ENCODE measurements around the gene PRDM4.
"Not testable (repeated sequence)": the region's sequence is repeated elsewhere in the genome, so short reads cannot be mapped to it uniquely, and the experiment has no call there.

PRDM4 gene

GRCh38 chr12:107774349-107775029 lies 13.6 kb upstream of the PRDM4 start, which contains the start of gene ASCL4:
TSS of gene ASCL4 (plus strand) at chr12:107774704. CDS start at chr12:107775219, 515 bp downstream.
- DNase-seq (ENCODE audit: low read depth), result no peak

- no peak for DNase-seq (ENCODE audit: low read depth)
Measured at GRCh38 chr12:107767466-107767865, 6.5 kb upstream of the PRDM4 start.

GRCh38 chr12:107765316-107765715 lies 4.4 kb upstream of the PRDM4 start:
- no peak for DNase-seq (ENCODE audit: low read depth)

DNA sequence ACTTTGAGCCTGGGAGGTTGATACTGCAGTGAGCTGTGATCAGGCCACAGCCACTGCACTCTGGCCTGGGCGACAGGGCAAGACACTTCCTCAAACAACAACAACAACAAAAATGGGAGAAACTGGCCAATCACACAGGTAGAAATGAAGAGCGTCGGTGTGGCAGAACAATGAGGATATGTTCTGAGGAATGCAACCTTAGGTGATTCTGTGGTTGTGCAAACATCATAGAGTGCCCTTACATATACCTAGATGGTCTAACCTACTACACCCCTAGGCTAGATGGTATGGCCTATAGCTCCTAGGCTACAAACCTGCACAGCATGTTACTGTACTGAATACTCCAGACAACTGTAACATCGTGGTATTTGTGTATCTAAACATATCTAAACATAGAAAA lies 3.7 kb upstream of the PRDM4 start:
- no peak for DNase-seq (ENCODE audit: low read depth)

GRCh38 chr12:107762874-107763273 lies 1.9 kb upstream of the PRDM4 start:
- no peak for DNase-seq (ENCODE audit: low read depth)

DNA sequence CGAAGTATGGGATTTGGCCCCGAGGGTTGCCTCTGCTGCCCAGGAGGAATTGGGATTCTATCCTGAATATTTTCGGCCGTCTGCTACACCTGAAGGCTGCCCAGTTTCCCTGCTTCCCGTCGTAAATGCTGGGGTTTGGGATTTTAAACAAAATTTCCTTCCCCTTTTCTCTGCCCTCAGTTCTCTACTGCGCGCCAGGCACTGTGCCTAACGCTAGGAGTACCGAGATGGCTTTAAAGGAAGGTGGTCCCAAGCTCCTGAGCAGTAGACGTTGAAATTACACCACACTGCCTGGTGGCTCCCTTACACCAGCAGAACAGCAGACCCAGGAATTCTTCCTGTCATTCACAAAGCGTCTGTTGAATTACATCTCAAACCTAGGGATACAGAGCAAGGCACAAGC lies 566 bp upstream of the PRDM4 start:
- no peak for DNase-seq (ENCODE audit: low read depth)

- DNase-seq (ENCODE audit: low read depth), result peak; percentile 6
Measured at GRCh38 chr12:107760207-107760808, 629 bp downstream of the PRDM4 start.

- DNase-seq (ENCODE audit: low read depth), result no peak
Measured at GRCh38 chr12:107759410-107759809, 1.5 kb downstream of the PRDM4 start.

DNA sequence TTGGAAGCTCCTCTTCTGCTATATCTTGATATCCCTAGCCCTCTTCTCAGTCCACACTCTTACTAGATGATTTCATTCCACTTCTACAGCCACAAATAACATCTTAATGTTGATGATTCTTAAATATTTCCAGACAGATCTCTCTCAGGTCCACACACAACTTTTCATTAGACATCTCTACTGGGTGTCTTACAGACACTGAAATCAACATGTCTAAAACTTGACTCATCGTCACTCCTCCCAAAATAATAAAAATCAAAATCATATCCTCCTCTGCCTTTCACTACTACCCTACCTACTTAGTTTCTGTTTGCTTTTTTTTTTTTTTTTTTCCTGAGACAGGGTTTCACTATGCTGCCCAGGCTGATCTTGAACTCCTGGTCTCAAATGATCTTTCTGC lies 11.9 kb downstream of the PRDM4 start:
- DNase-seq (ENCODE audit: low read depth), result no peak

DNA sequence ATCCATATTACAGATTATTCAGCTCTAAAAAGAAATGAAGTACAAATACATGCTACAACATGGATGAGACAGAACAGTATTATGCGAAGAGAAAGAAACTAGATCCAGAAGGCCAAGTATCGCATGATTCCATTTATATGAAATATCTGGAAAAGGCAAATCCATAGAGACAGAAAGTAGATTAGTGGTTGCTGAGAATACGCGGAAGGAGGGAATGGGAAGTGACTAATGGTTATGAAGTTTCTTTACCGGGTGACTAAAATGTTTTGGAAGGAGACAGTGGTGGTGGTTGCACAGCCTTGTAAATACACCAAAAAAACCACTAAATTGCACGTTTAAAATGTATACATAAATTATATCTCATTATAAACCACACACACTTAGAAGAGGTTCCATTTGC lies 12.5 kb downstream of the PRDM4 start:
- DNase-seq (ENCODE audit: low read depth), result no peak

DNA sequence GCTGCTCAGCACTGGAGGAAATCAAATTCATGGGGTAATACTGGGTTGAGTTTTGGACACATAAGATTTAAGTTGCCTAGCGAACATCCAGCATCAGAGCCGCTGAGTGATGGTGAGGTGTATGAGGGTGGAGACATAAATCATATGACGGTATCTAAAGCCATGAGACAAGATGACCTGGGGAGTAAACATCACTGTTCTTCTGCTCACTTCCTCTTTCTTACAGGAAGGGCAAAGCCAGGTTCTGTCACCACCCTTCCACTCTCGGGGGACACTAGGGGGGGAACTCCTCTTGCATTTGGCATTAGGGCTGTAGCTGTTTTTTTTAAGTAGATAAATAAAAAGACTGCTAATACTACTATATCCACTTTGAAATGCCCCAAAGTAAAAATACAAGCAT lies 24.0 kb downstream of the PRDM4 start:
- DNase-seq (ENCODE audit: low read depth), result no peak

GRCh38 chr12:107735763-107736162 lies 25.2 kb downstream of the PRDM4 start:
- no peak for DNase-seq (ENCODE audit: low read depth)

- DNase-seq (ENCODE audit: low read depth), result no peak
Measured at GRCh38 chr12:107734139-107734538, 26.8 kb downstream of the PRDM4 start.

GRCh38 chr12:107732365-107732764 lies 28.6 kb downstream of the PRDM4 start:
- no peak for DNase-seq (ENCODE audit: low read depth)

DNA sequence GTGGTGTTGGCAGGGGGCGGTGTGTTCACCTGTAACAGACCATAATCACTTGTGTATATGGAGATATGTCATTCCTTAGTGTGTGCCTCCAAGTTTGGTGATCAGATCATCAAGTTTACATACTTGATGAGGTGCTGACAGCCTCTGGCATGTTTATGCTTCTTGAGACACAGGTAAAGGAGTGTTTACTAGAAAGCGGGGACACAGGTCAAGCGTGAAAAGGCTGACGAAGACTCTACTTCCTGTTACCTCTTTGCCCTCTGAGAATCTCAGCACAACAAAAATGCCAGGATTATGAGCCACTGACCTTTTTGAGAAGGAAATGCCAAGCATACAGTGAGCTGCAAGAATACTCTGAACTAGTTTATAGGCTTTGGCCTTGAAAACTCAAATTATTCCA lies 29.6 kb downstream of the PRDM4 start:
- DNase-seq (ENCODE audit: low read depth), result no peak

GRCh38 chr12:107730618-107731341 lies 30.2 kb downstream of the PRDM4 start:
- DNase-seq (ENCODE audit: low read depth), result no peak

DNA sequence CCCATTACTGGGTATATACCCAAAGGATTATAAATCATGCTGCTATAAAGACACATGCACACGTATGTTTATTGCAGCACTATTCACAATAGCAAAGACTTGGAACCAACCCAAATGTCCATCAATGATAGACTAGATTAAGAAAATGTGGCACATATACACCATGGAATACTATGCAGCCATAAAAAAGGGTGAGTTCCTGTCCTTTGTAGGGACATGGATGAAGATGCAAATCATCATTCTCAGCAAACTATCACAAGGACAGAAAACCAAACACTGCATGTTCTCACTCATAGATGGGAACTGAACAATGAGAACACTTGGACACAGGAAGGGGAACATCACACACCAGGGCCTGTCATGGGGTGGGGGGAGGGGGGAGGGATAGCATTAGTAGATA lies 33.2 kb downstream of the PRDM4 start:
- not testable (repeated sequence) for DNase-seq (ENCODE audit: low read depth)

DNA sequence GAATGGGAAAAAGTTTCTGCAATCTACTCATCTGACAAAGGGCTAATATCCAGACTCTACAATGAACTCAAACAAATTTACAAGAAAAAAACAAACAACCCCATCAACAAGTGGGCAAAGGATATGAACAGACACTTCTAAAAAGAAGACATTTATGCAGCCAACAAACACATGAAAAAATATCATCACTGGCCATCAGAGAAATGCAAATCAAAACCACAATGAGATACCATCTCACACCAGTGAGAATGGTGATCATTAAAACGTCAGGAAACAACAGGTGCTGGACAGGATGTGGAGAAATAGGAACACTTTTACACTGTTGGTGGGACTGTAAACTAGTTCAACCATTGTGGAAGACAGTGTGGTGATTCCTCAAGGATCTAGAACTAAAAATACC lies 33.6 kb downstream of the PRDM4 start:
- not testable (repeated sequence) for DNase-seq (ENCODE audit: low read depth)

DNA sequence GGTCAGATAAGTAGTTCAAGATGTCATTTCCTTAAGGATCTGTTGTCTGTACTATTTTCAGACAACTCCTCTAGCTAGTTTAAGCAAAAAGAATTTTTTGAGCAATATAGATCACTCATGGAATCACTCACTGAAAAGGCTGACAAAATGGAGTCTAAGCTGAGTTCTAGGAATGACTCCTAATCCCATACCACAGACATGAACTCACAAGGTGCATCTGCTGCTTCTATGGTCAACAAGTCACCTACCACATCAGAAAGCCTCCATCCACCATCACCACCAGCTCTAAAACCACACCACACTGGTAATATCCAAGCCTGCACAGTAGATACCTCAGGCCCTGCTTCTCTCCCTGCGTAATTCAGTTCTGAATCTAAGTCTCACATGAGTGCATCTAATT lies 42.3 kb downstream of the PRDM4 start:
- no peak for DNase-seq (ENCODE audit: low read depth)

DNA sequence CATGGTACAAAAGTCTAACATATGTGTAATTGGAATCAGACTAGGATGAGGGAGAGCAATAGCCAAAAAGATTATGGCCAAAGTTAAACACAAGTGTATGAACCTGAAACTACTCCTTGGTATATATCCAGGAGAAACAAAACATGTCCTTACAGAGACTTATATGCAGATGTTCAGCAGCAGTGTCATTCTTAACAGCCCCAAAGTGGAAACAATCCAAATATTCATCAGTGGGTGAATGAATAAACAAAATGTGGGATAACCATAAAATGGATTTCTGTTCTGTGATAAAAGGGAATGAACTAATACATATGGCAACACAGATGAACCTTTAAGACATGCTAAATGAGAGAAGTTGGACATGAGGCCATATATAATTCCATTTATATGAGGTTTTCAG lies 45.2 kb downstream of the PRDM4 start:
- DNase-seq (ENCODE audit: low read depth), result no peak

DNA sequence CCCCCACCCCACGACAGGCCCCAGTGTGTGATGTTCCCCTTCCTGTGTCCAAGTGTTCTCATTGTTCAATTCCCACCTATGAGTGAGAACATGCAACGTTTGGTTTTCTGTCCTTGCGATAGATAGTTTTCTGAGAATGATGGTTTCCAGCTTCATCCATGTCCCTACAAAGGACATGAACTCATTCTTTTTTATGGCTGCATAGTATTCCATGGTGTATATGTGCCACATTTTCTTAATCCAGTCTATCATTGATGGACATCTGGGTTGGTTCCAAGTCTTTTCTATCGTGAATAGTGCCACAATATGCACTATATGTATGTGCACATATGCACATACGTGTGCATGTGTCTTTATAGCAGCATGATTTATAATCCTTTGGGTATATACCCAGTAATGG lies 55.4 kb downstream of the PRDM4 start:
- not testable (repeated sequence) for DNase-seq (ENCODE audit: low read depth)

DNA sequence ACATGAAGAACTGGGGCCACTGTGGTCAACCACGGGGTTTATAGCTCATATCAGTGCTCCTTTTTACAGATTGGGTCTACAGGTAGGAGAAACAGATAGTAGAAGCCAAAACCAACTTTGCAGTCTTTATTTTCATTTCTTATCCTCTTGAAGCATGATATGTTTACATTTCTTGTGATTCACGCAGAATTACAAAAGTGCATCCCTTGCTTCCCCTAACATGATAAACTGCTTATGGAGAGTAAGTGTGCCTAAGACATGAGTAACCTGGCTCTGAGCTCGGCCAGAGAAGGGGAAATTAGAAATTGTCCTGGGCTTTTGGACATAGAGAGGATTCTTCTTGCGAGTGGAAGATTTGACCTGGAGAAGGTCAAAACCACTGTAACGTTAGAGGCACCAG lies 56.9 kb downstream of the PRDM4 start:
- DNase-seq (ENCODE audit: low read depth), result no peak

DNA sequence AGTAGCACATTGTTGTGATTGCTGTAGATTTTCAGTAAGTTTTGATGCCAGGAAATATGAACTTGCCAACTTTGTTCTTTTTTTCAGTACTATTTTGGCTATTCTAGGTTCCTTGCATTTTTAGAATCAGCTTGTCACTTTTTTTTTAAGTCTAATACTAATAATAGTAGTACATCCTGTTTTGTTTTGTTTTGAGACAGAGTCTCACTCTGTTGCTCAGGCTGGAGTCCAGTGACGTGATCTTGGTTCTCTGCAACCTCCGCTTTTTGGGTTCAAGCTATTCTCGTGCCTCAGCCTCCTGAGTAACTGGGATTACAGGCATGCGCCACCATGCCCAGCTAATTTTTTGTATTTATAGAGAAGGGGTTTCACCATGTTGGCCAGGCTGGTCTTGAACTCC lies 58.8 kb downstream of the PRDM4 start:
- DNase-seq (ENCODE audit: low read depth), result no peak

All from stimulated activated CD8-positive, alpha-beta memory T cell treated with anti-CD3 and anti-CD28 coated beads, Interleukin-15, amount 100 ng/mL, for 24 hours (primary cell).